GM18520 (cell line): Measurements from ENCODE around the gene KCNA2.
A peak's percentile ranks its signal among the peaks of the same experiment; 100 is the strongest.

Experiments used
- ATAC-seq: cut with Tn5 transposase; IDR thresholded peaks from one replicate; pipeline ENCODE4 v1.9.1; 2021; ENCODE audit not compliant: unreplicated experiment

KCNA2 gene

DNA sequence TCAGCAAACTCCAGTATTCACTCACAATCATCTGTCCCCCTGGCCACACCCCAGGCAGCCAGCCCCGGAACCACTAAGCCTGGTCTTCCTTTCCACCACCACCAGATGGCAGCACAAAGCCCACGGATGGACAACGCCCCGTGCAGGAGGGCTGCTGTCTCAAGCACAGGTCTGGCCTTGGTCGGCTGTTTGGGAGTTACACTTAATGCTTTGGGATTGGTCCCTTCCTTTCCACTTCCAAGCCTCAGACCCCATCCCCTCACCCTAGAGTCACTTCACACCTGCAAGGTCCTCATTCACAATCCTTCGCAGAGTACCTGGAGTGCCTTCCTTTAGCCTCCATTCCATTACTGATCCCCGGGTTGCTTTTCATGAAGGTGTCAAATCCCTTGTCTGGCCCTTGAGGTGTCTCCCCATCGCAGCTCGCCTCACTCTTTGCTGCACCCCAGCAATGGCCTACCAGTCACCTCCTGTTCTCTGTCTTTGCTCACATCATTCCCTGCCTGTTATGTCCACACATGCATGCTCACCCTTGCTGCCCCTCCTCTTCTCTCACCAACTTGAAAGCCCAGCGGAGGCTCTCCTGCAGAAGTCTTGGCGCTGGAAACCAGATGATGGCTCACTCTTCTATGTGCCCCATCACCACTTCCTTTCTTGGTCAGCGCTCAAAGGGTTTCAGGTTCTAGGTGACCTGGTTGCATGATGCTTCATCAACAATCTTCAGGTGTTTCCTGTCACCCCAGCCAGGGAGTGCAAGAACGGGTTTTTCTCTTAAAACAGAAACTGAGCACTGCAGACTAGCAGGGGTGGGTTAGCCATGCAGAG, 24.9 kb upstream of the KCNA2 start:
- ATAC-seq = peak; percentile 37

- ATAC-seq = no peak
Observed at GRCh38 chr1:110628323-110629105, 22.4 kb upstream of the KCNA2 start.

DNA sequence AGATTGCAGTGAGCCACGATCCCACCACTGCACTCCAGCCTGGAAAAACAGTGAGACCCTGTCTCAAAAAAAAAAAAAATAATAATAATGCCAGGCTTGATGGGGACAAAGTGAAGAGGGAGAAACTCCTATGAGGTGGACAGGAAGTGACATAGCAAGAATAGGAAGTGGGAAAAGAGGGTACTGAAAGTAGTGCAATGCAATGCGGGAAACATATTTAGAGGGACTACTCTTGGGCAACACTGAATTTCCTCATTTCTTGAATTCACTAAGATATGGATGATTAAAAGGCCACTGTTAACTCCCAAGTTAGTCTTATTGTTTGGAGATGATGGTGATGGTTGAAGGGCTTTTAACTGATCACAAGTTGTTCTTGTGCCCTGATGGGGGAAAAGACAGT, 21.6 kb upstream of the KCNA2 start:
- ATAC-seq = no peak

DNA sequence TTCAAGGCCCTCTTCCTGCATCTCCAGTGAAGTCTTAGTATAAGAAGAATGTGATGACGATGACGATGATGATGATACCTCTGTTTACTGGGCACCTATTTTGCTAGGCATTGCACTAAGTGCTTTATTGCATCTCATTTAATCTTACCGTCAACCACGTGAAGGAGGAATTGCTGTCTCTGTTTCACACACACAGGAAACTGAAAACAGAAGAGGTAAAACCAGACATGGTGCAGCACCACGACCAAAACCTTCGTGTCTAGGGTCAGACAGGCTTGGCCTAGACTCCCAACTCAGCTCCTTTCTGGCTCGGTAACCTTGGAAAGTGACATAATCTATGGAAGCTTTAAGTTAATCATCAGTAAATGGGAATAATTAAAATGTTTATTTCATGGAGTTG, 20.7 kb upstream of the KCNA2 start:
- ATAC-seq = no peak

- no peak for ATAC-seq
Observed at GRCh38 chr1:110620686-110621085, 14.5 kb upstream of the KCNA2 start.

DNA sequence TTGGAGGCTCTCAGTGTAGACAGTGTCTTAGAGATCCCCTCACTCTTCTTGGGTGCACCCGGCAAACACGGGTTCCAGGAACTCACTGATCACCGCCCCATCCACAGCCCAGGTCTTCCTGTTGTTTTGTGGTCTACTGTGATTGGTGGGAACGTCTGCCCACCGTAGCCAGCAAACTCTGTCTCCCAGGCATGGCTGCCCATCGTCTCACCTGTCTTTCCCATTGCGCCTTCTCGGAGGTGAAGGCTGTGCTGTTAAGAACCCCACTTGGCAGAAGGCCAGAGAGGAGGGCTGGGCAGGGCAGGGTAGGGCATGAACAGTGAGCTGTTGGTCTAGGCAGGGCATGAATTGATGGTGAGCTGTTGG, 14.1 kb upstream of the KCNA2 start:
- ATAC-seq = no peak

GRCh38 chr1:110619412-110620249, 13.5 kb upstream of the KCNA2 start:
- peak; percentile 49 for ATAC-seq

DNA sequence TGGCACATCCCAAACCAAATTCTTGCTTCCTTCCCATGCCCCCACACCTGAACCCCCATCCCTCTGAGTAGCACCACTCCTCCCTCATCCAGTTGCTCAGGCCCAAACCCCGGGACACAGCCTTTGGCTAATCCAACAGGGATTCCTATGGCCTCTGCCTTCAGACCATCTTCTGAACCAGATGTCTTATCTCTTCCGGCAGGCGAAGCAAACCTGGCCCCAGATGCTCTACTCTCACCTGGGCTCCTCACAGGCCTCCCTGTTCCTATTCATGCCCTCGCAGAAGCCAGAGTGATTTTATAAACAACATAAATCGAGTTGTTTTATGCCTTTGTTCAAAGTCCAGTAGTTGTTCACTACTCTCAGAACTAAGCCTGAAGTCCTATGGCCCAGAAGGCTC, 12.5 kb upstream of the KCNA2 start:
- no peak for ATAC-seq

GRCh38 chr1:110617589-110617988, 11.4 kb upstream of the KCNA2 start:
- ATAC-seq = no peak

GRCh38 chr1:110617116-110617515, 11.0 kb upstream of the KCNA2 start:
- no peak for ATAC-seq

- ATAC-seq = no peak
Observed at GRCh38 chr1:110616587-110616986, 10.4 kb upstream of the KCNA2 start.

GRCh38 chr1:110615548-110616130, 9.5 kb upstream of the KCNA2 start:
- no peak for ATAC-seq

GRCh38 chr1:110612060-110612745, 6.0 kb upstream of the KCNA2 start:
- no peak for ATAC-seq

- no peak for ATAC-seq
Observed at GRCh38 chr1:110610696-110611286, 4.6 kb upstream of the KCNA2 start.

DNA sequence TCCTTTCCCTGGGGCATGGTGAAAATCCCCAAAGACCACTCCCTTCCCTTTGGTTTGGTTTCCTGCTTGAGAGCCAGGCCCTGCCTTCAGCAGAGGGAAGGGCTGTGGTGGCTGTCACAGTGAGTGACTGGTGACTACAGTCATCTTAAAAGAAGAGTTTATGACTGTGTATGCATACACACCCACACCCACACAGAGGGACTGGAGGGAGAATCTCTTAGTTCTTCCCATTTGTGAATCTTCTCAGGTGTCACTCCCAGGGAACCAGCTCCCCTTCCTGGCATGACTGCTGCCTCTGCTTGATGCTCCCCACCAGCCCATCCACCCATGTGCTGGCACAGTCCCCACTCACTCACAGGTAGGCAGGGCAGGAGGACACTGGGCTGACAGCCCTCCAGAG, 3.9 kb upstream of the KCNA2 start:
- no peak for ATAC-seq

GRCh38 chr1:110608247-110608646, 2.1 kb upstream of the KCNA2 start:
- ATAC-seq = no peak

GRCh38 chr1:110607536-110608230, 1.5 kb upstream of the KCNA2 start:
- ATAC-seq = no peak

GRCh38 chr1:110606657-110607535, 738 bp upstream of the KCNA2 start:
- no peak for ATAC-seq

- no peak for ATAC-seq
Observed at GRCh38 chr1:110605446-110605845, 712 bp downstream of the KCNA2 start.
